Stimulated activated CD4-positive, alpha-beta T cell treated with anti-CD3 and anti-CD28 coated beads, TNF-alpha, amount 100 ng/mL, for 4 hours (primary cell): ENCODE data around the gene C11orf58.

Source experiments
- DNase-seq, 3 experiments: peaks; one replicate each; pipeline ENCODE4 v3.0.0-alpha.2; 2020; ENCODE audit warnings: low read depth in 3 of 3

C11orf58 gene

GRCh38 chr11:16804104-16804947 is 65.9 kb downstream of the C11orf58 start:
- DNase-seq = no peak

DNA sequence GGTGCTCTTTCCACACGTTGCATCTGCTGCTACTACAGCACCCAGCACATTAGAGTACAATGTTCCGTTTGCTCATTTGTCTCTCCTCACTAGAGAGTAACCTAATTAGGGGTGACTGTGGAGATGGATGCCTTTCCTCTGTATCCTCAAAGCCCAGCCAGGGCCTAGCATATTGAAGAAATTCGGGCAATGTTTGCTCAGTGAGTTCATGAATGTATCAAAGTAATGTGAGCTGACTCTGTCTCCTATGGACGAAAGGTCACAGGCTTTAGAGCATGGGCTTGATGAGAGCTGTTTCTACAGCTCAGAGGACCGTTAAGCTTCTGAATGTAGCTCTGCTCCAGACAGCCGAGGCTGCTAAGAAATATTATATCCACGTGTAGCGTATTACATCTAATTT is 67.5 kb downstream of the C11orf58 start:
- DNase-seq = no peak

DNA sequence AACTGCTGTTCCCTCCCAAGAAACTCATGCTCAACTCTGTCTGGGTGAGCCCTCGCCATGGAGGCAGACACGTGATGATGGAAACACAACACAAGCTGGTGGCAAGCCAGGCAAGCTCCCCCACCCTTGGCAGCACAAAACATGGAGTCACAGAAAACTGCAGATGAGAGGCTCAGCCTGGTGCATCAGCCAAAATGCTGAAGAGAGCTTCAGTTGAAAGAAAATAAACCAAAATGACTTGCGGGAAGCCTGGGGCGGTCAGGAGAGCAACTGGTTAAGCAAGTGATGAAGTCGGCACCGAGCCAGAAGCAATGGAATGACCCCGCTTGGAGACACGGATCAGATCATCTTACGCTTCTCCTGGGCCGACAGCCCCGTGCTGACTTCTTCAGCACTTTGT is 68.3 kb downstream of the C11orf58 start:
- no peak for DNase-seq

DNA sequence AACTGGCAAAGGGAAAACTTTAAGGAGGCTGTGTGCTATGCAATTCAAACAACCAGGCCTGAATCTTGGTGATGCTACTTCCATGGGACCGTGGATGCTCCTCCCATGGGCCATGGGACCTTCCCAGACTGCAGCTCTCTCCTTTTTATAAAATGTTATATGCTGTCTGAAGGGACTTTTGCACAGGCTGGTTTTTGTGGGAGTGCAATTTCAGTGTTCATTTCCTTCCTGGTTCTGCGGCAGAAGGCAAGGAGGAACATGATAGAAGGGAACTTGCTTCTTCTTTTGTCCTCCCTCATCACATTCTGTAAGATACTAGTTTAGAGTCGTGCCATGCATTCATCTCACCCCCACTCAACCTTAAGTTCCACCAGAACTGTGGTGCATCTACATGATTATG is 68.9 kb downstream of the C11orf58 start:
- no peak for DNase-seq
